Large intestine (tissue), 3 donors: ENCODE results near the gene CTNNA3. TPM values are rescaled to one million over a fixed set of nuclear protein-coding genes. Genes with fewer than 3 reads are reported as not detected.

Experiments used
- DNase-seq, 2 donors: peaks; one replicate each; pipeline versions ENCODE4 v3.0.0 to v3.0.0-alpha.2; 2013
- H3K27ac ChIP-seq: one replicate; pipeline ENCODE4 v1.5.1; 2013; ENCODE audit warnings: low read length
- H3K27me3 ChIP-seq: 2 replicates; pipeline ENCODE4 v1.6.1; 2013; ENCODE audit warnings: low read length; ENCODE audit not compliant: control insufficient read depth, insufficient read depth
- H3K36me3 ChIP-seq: 2 replicates; pipeline ENCODE4 v1.6.1; 2013; ENCODE audit warnings: low read length; ENCODE audit not compliant: control insufficient read depth, insufficient read depth
- H3K4me1 ChIP-seq: one replicate; pipeline ENCODE4 v1.6.1; 2013; ENCODE audit warnings: low read length; ENCODE audit not compliant: control insufficient read depth, insufficient read depth
- H3K4me3 ChIP-seq: one replicate; pipeline ENCODE4 v1.5.1; 2013; ENCODE audit warnings: low read length
- H3K9me3 ChIP-seq: one replicate; pipeline ENCODE4 v1.6.1; 2013; ENCODE audit warnings: mild to moderate bottlenecking, low read depth, low read length, moderate library complexity; ENCODE audit not compliant: control insufficient read depth
- WGBS: methylation state at CpG from one replicate; pipeline ENCODE4 v1.1.5; 2013; ENCODE audit warnings: low lambda C conversion rate; ENCODE audit not compliant: insufficient coverage; 5-methylcytosine and 5-hydroxymethylcytosine counted together
- polyA plus RNA-seq: library from polyadenylated mRNA; unstranded; fragments of 120-200 nt; gene quantifications from one replicate; pipeline ENCODE4 v1.2.1, GENCODE V29; 2013

CTNNA3 gene
- polyA plus RNA-seq, 1 donor: 2.3 TPM

DNA sequence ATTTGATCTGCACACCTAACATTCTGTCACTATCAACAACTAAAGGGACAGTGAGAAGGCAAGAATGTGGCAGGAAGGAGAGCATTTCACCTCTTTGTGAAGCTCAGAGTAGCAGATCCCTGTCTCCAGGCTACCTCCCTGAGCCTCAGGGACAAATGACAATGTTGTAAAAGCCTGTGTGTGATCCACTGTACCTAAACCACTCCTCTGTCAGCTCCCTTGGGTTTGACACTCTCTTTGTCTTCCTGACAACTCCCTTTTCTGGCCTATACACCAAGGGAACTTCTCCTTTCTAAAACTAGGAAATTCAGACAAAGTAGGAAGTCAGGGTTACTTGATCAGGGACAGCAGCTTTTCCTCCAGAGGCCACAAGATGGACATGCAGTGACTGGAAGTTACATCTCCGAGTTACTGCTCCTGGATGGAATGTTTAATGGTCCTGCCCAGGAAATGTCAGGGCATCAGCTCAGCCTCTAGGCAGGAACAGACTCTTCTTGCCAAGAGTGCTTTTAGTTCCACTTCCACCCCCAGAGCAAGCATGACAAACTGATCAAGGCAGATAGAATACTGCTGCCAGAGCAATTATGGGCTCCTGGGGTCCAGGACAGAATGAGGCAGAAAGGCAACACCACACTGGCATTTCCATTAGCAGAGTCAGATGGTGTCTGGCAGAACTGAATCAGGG lies 1784.7 kb downstream of the CTNNA3 start:
- WGBS: no CpG with 5 or more reads among the region's 1 CpG
- no peak for DNase-seq
- H3K27me3 ChIP-seq: no peaks in the 10 kb centered on the region
- no peaks in the 10 kb centered on the region for H3K4me1 ChIP-seq
- no peaks in the 10 kb centered on the region for H3K36me3 ChIP-seq
- no peaks in the 10 kb centered on the region for H3K9me3 ChIP-seq
- H3K4me3 ChIP-seq: no peak overlapping the region
- no peak overlapping the region for H3K27ac ChIP-seq

DNA sequence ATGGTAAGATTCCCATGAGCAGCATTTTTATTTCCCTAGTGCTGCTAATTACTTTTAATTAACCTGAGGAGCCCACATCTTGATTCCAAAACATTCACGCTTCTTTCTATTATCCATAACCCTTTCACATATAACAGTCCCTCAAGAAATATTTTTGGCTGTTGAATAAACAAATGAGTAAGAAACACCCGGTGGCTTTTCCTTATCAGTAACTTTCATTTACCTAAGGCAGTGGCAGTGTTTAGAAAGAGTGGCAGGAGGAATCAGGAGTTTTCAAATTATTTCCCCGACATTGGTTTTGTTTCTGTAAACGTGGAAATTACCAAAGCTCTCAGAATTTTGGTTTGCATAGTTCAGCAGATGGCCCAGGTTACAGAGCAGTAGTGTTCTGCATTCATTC lies 1785.8 kb downstream of the CTNNA3 start:
- H3K9me3 ChIP-seq: no peaks in the 10 kb centered on the region
- no peak for DNase-seq
- H3K4me3 ChIP-seq: no peak overlapping the region
- no peak overlapping the region for H3K27ac ChIP-seq
- no peaks in the 10 kb centered on the region for H3K27me3 ChIP-seq
- WGBS: 38% methylated on average over 1 of the region's 4 CpGs
- no peaks in the 10 kb centered on the region for H3K36me3 ChIP-seq
- H3K4me1 ChIP-seq: no peaks in the 10 kb centered on the region

DNA sequence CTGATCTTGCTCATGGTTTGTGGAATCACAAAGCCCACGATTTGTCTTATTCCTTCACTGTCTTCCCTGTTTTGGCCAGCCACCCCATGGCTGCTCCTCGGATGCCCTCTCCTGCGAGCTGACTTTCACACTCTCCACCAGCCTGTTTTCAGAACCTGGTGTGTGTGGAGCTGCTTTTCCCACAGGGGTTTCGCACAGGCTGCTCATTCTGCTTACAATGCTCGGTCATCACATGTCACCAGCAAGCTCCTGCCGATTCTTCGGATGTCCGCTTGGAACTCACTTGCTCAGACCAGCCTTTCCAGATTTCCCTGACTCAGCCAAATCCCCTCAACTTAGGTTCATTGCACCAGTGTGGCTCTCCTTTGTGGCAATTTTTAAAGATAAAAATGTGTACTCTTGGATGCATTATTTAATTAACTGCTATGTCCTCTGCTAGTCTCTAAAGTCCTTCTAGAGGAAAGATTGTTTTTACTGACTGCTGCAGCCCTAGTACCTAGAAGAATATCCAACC lies 1788.7 kb downstream of the CTNNA3 start:
- H3K4me1 ChIP-seq: no peaks in the 10 kb centered on the region
- no peak for DNase-seq
- no peak overlapping the region for H3K4me3 ChIP-seq
- H3K27me3 ChIP-seq: no peaks in the 10 kb centered on the region
- WGBS: no CpG with 5 or more reads among the region's 8 CpGs
- no peaks in the 10 kb centered on the region for H3K9me3 ChIP-seq
- H3K36me3 ChIP-seq: no peaks in the 10 kb centered on the region
- no peak overlapping the region for H3K27ac ChIP-seq

DNA sequence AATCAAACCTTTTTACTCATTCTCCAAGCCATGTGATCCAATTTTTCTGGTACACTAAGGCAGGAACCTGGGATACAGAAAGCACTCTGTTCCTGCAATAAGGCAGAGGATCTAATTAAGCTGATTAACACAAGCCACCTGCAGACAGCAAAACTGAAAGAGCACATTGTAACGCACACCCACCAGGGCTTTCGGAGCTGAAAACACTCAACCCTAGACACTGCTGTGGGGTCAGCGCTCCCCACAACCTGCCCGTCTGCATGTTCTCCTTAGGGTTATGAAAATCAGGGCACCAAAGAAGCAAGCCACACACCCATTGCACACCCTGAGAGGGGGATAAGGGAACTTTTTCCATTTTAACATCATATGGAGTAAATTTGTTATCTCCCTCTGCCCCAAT lies 1792.4 kb downstream of the CTNNA3 start:
- no CpG with 5 or more reads among the region's 4 CpGs for WGBS
- no peaks in the 10 kb centered on the region for H3K27me3 ChIP-seq
- no peak overlapping the region for H3K4me3 ChIP-seq
- no peaks in the 10 kb centered on the region for H3K36me3 ChIP-seq
- no peaks in the 10 kb centered on the region for H3K9me3 ChIP-seq
- no peak overlapping the region for H3K27ac ChIP-seq
- no peak for DNase-seq
- H3K4me1 ChIP-seq: no peaks in the 10 kb centered on the region

DNA sequence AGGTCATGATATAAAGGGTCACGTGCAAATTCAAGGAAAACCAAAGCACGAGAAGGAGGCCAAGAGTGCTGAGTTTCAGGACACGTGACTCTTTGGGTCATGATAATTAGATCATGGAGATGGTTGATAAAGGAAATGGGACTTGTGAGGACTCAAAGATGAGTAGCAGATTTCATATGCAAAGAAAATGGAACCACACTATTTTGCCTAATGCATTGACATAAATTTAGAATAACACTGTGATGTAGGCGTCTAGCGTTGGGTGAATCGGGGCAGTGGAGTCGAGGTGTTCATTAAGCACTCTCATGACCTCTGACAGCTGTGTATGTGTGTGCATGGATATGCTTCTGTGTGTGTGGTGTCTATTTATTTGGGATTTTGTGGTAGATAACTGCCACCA lies 1795.7 kb downstream of the CTNNA3 start:
- no peak for DNase-seq
- WGBS: 100% methylated on average over 2 of the region's 7 CpGs
- Histone ChIP-seq H3K27me3 (no peaks in the 10 kb centered on the region), H3K9me3 (no peaks in the 10 kb centered on the region), H3K4me3 (no peak overlapping the region), H3K36me3 (no peaks in the 10 kb centered on the region), H3K27ac (no peak overlapping the region), H3K4me1 (no peaks in the 10 kb centered on the region)

DNA sequence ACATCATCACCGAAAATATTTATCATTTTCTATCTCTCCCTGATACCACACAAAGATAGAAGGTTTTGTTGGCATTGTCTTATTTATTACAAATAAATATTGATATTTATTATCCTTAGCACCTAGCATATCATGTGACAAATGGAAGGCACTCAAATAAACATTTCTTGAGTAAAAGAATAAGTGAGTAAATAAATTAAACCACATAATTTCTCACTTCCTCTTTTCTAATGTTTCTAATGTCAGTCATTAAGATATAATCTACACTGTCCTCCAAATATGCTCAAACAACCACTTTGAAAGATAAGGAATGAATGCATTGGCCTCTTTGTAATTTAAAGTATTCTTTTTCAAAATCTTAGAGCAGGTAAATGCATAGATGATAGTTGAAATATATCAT lies 1797.9 kb downstream of the CTNNA3 start:
- no peak overlapping the region for H3K4me3 ChIP-seq
- no peaks in the 10 kb centered on the region for H3K27me3 ChIP-seq
- H3K4me1 ChIP-seq: no peaks in the 10 kb centered on the region
- H3K27ac ChIP-seq: no peak overlapping the region
- 83% methylated on average over 1 of the region's 1 CpG for WGBS
- H3K9me3 ChIP-seq: no peaks in the 10 kb centered on the region
- no peak for DNase-seq
- H3K36me3 ChIP-seq: no peaks in the 10 kb centered on the region

DNA sequence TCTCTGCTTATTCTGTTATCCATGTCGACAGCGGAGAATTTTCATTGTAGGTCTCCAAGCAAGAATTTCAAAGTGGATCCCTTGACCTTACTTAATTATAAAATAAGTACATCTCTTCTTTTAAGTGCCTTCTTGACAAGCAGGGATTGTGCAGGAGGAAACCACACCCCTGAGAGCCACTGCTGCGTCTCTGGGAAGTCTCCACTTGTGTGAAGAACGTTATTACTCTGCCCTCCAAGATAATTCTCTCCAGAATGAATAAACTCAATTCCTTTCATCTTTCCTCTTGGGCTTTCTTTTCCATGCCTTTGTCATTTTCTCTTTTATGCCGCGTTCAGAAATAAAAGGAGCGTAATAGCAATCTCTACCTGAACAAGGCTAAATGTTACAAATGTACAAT lies 1801.0 kb downstream of the CTNNA3 start:
- H3K4me1 ChIP-seq: no peaks in the 10 kb centered on the region
- H3K27me3 ChIP-seq: no peaks in the 10 kb centered on the region
- H3K36me3 ChIP-seq: no peaks in the 10 kb centered on the region
- WGBS: 80% methylated on average over 3 of the region's 7 CpGs
- H3K27ac ChIP-seq: no peak overlapping the region
- H3K9me3 ChIP-seq: no peaks in the 10 kb centered on the region
- no peak overlapping the region for H3K4me3 ChIP-seq
- no peak for DNase-seq

DNA sequence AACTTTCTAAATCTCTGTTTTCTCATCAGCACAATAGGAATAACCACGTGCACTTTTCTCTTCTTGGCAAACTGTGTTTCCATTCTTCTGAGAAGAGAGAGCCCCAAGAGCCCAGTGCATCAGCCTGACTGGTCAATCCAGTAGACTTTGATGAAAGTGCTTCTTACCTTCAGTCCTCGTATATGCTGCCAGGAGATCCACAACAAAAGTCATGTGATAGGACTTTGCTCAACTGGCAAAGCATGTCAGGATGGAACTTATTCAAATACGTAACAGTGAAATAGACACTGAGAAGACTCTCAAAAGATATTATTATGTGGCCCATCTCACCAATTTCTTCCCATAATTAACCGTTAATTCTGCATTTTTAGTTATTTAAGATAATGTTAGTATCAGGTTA lies 1801.6 kb downstream of the CTNNA3 start:
- peak in 1 of 2 donors; percentile 45 for DNase-seq
- H3K27me3 ChIP-seq: no peaks in the 10 kb centered on the region
- no peaks in the 10 kb centered on the region for H3K4me1 ChIP-seq
- no peak overlapping the region for H3K27ac ChIP-seq
- H3K36me3 ChIP-seq: no peaks in the 10 kb centered on the region
- 88% methylated on average over 2 of the region's 4 CpGs for WGBS
- no peak overlapping the region for H3K4me3 ChIP-seq
- no peaks in the 10 kb centered on the region for H3K9me3 ChIP-seq

DNA sequence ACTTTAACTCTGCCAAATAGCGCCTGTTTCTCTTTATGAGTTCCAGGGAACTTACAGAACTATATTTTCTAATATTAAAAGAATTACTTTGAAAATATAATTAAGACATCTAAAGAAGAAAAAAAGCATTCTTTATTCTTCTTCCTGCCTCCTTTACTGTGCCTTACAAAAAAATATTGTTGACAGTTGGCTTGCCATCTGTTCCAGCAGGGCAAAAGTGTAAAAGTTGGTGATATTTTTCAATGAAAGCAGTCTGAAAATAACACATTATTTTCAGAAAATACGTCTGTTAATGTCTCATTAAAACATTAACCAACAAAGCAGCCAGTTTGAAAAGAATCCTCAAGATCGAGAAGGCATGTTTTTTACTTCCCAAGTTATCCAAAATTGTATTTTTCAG lies 1802.3 kb downstream of the CTNNA3 start:
- Histone ChIP-seq H3K9me3 (no peaks in the 10 kb centered on the region), H3K27ac (no peak overlapping the region), H3K36me3 (no peaks in the 10 kb centered on the region), H3K4me1 (no peaks in the 10 kb centered on the region), H3K27me3 (no peaks in the 10 kb centered on the region), H3K4me3 (no peak overlapping the region)
- no peak for DNase-seq
- WGBS: no CpG with 5 or more reads among the region's 3 CpGs

DNA sequence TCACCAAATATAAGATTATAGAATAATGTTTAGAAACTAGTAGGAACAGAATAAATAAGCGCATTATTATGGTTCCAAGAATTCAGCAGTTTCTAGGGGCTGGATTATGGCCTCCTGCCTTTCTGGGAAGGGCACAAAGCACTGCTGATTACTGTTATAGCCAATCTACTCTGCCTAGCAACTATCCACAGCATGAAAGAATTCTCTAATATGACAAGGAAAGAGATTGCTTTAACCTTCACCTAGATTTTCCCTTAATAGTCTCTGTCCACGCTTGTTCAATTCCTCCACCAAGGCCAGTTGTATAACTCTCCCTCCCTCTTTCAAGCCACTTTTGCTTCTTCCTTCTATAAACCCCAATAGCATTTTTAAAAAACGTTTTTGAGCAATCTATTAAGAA lies 1803.7 kb downstream of the CTNNA3 start:
- Histone ChIP-seq H3K9me3 (peaks cover 3% of the 10 kb centered on the region), H3K36me3 (no peaks in the 10 kb centered on the region), H3K4me3 (no peak overlapping the region), H3K4me1 (no peaks in the 10 kb centered on the region), H3K27me3 (no peaks in the 10 kb centered on the region), H3K27ac (no peak overlapping the region)
- 45% methylated on average over 2 of the region's 3 CpGs for WGBS
- peak in 1 of 2 donors; percentile 39 for DNase-seq
